ACC112 (cell line): ENCODE results near the gene CXCL13.
A peak's percentile ranks its signal among the peaks of the same experiment; 100 is the strongest.
"Not testable (repeated sequence)": the region's sequence is repeated elsewhere in the genome, so short reads cannot be mapped to it uniquely, and the experiment has no call there.

Experiments
- H2AFZ ChIP-seq: fragments of 200-600 bp; sonication (generic); one replicate; pipeline ENCODE4 v1.6.0; 2017; ENCODE audit warnings: antibody characterized with exemption, low read length; ENCODE audit not compliant: unreplicated experiment
- H3K27ac ChIP-seq: fragments of 200-600 bp; sonication (generic); 2 replicates; pipeline ENCODE4 v1.5.1; 2014; ENCODE audit warnings: low read depth, mild to moderate bottlenecking, antibody characterized with exemption, low read length, moderate library complexity
- H3K27me3 ChIP-seq: fragments of 200-600 bp; sonication (generic); 2 replicates; pipeline ENCODE4 v1.6.1; 2014; ENCODE audit warnings: mild to moderate bottlenecking, antibody characterized with exemption, low read length, moderate library complexity, mixed read lengths; ENCODE audit not compliant: insufficient read depth
- H3K36me3 ChIP-seq: fragments of 200-600 bp; sonication (generic); 2 replicates; pipeline ENCODE4 v1.6.1; 2016; ENCODE audit warnings: mild to moderate bottlenecking, antibody characterized with exemption, low read length, moderate library complexity, mixed read lengths; ENCODE audit not compliant: insufficient read depth
- H3K4me1 ChIP-seq: fragments of 200-600 bp; sonication (generic); one replicate; pipeline ENCODE4 v1.6.1; 2016; ENCODE audit warnings: low read length, mixed read lengths; ENCODE audit not compliant: insufficient read depth, unreplicated experiment, control insufficient read depth
- H3K4me3 ChIP-seq: fragments of 200-600 bp; sonication (generic); 2 replicates; pipeline ENCODE4 v1.5.1; 2014; ENCODE audit warnings: mild to moderate bottlenecking, low read depth, low read length
- H3K79me2 ChIP-seq: fragments of 200-600 bp; sonication (generic); one replicate; pipeline ENCODE4 v1.6.0; 2016; ENCODE audit warnings: low read length; ENCODE audit not compliant: control insufficient read depth, unreplicated experiment, insufficient read depth

CXCL13 gene

GRCh38 chr4:77631276-77631675, 25.7 kb downstream of the CXCL13 start:
- H3K27ac ChIP-seq, result no peak overlapping the region
- no peaks in the 10 kb centered on the region for H3K4me1 ChIP-seq
- no peaks in the 10 kb centered on the region for H3K36me3 ChIP-seq
- no peak overlapping the region for H3K4me3 ChIP-seq
- H2AFZ ChIP-seq, result no peak overlapping the region
- H3K27me3 ChIP-seq, result no peaks in the 10 kb centered on the region
- no peaks in the 10 kb centered on the region for H3K79me2 ChIP-seq

GRCh38 chr4:77634132-77634785, 28.6 kb downstream of the CXCL13 start:
- H3K4me3 ChIP-seq, result no peak overlapping the region
- no peaks in the 10 kb centered on the region for H3K36me3 ChIP-seq
- no peak overlapping the region for H2AFZ ChIP-seq
- peaks cover 10% of the 10 kb centered on the region for H3K4me1 ChIP-seq
- no peaks in the 10 kb centered on the region for H3K79me2 ChIP-seq
- no peaks in the 10 kb centered on the region for H3K27me3 ChIP-seq
- no peak overlapping the region for H3K27ac ChIP-seq

- peaks cover 10% of the 10 kb centered on the region for H3K4me1 ChIP-seq
- no peak overlapping the region for H3K4me3 ChIP-seq
- no peaks in the 10 kb centered on the region for H3K79me2 ChIP-seq
- no peaks in the 10 kb centered on the region for H3K36me3 ChIP-seq
- no peak overlapping the region for H2AFZ ChIP-seq
- H3K27ac ChIP-seq, result no peak overlapping the region
- no peaks in the 10 kb centered on the region for H3K27me3 ChIP-seq
These were observed 29.6 kb downstream of the CXCL13 start for GRCh38 chr4:77635246-77635645.

GRCh38 chr4:77635876-77636275, 30.3 kb downstream of the CXCL13 start:
- H3K27ac ChIP-seq, result no peak overlapping the region
- no peaks in the 10 kb centered on the region for H3K27me3 ChIP-seq
- H3K4me1 ChIP-seq, result peaks cover 10% of the 10 kb centered on the region
- no peaks in the 10 kb centered on the region for H3K36me3 ChIP-seq
- no peaks in the 10 kb centered on the region for H3K79me2 ChIP-seq
- no peak overlapping the region for H3K4me3 ChIP-seq
- H2AFZ ChIP-seq, result no peak overlapping the region

GRCh38 chr4:77636902-77637301, 31.3 kb downstream of the CXCL13 start:
- no peak overlapping the region for H3K4me3 ChIP-seq
- H3K4me1 ChIP-seq, result peaks cover 10% of the 10 kb centered on the region
- no peaks in the 10 kb centered on the region for H3K79me2 ChIP-seq
- no peaks in the 10 kb centered on the region for H3K36me3 ChIP-seq
- peaks cover 4% of the 10 kb centered on the region; the same call in 1 of the 2 replicates for H3K27me3 ChIP-seq
- H3K27ac ChIP-seq, result peak overlapping the region; percentile 21; the same call in 1 of the 2 replicates
- H2AFZ ChIP-seq, result peak overlapping the region; percentile 33

GRCh38 chr4:77644069-77644468, 38.4 kb downstream of the CXCL13 start:
- not testable (repeated sequence) for H3K4me1 ChIP-seq, H3K27ac ChIP-seq

GRCh38 chr4:77650787-77651186, 45.2 kb downstream of the CXCL13 start:
- H3K4me1 ChIP-seq, result no peaks in the 10 kb centered on the region
- no peaks in the 10 kb centered on the region for H3K36me3 ChIP-seq
- H2AFZ ChIP-seq, result no peak overlapping the region
- no peak overlapping the region for H3K4me3 ChIP-seq
- peaks cover 19% of the 10 kb centered on the region for H3K27me3 ChIP-seq
- no peaks in the 10 kb centered on the region for H3K79me2 ChIP-seq
- no peak overlapping the region for H3K27ac ChIP-seq

More at GRCh38 chr4:77644069-77644468, 38.4 kb downstream of the CXCL13 start:
- not testable (repeated sequence) for H3K36me3 ChIP-seq, H3K4me3 ChIP-seq, H2AFZ ChIP-seq, H3K79me2 ChIP-seq
- peaks cover 19% of the 10 kb centered on the region; the same call in 1 of the 2 replicates for H3K27me3 ChIP-seq

- Histone ChIP-seq H3K4me1 (no peaks in the 10 kb centered on the region), H3K36me3 (no peaks in the 10 kb centered on the region), H3K27me3 (peaks cover 19% of the 10 kb centered on the region), H3K27ac (no peak overlapping the region), H3K4me3 (no peak overlapping the region), H3K79me2 (no peaks in the 10 kb centered on the region), H2AFZ (no peak overlapping the region)
These were observed 46.2 kb downstream of the CXCL13 start for GRCh38 chr4:77651820-77652219.

- no peaks in the 10 kb centered on the region for H3K79me2 ChIP-seq
- no peaks in the 10 kb centered on the region for H3K36me3 ChIP-seq
- H3K4me3 ChIP-seq, result no peak overlapping the region
- H3K27ac ChIP-seq, result no peak overlapping the region
- H2AFZ ChIP-seq, result no peak overlapping the region
- peaks cover 19% of the 10 kb centered on the region for H3K27me3 ChIP-seq
- H3K4me1 ChIP-seq, result no peaks in the 10 kb centered on the region
These were observed 46.7 kb downstream of the CXCL13 start for GRCh38 chr4:77652237-77652897.

GRCh38 chr4:77653162-77653758, 47.6 kb downstream of the CXCL13 start:
- H3K4me1 ChIP-seq, result no peaks in the 10 kb centered on the region
- no peak overlapping the region for H2AFZ ChIP-seq
- H3K27me3 ChIP-seq, result peaks cover 19% of the 10 kb centered on the region
- H3K79me2 ChIP-seq, result no peaks in the 10 kb centered on the region
- H3K27ac ChIP-seq, result no peak overlapping the region
- H3K36me3 ChIP-seq, result no peaks in the 10 kb centered on the region
- H3K4me3 ChIP-seq, result no peak overlapping the region

- H3K27ac ChIP-seq, H3K4me1 ChIP-seq, H3K79me2 ChIP-seq, H3K4me3 ChIP-seq, H2AFZ ChIP-seq, H3K36me3 ChIP-seq: not testable (repeated sequence)
- peaks cover 15% of the 10 kb centered on the region; the same call in 1 of the 2 replicates for H3K27me3 ChIP-seq
These were observed 54.7 kb downstream of the CXCL13 start for GRCh38 chr4:77660318-77660717.
